WTC11 (cell line): ENCODE data around the gene FCSK. TPM values are rescaled to one million over a fixed set of nuclear protein-coding genes. Genes with fewer than 3 reads are reported as not detected.

Source experiments
- ATAC-seq: fragments of 200-7000 bp; cut with Tn5 transposase; 2 replicates; pipeline ENCODE4 v1.10.0; 2021; ENCODE audit warnings: mild to moderate bottlenecking, moderate library complexity
- CTCF ChIA-PET: fragments of 300-600 bp; sonication (Branson Sonifier 250); formaldehyde crosslinking; loops from one replicate; lab custom pipeline; 2021; ENCODE audit warnings: antibody characterized with exemption; lab: Charles Lee
- POLR2A ChIA-PET: fragments of 350-600 bp; sonication (Branson Sonifier 250); formaldehyde crosslinking; loops from one replicate; lab custom pipeline; 2021; ENCODE audit warnings: antibody characterized with exemption; lab: Charles Lee
- DNase-seq: peaks from one replicate; pipeline ENCODE4 v3.0.0; 2021; ENCODE audit warnings: low spot score
- H3K27ac Mint-ChIP-seq: 2 replicates; pipeline ENCODE4 v1.8.0; 2021; ENCODE audit warnings: mixed read lengths
- H3K27me3 Mint-ChIP-seq: 2 replicates; pipeline ENCODE4 v1.8.0; 2021; ENCODE audit warnings: low read depth, mild to moderate bottlenecking, moderate library complexity, mixed read lengths
- H3K36me3 Mint-ChIP-seq: 2 replicates; pipeline ENCODE4 v1.8.0; 2021; ENCODE audit warnings: mixed read lengths
- H3K4me1 Mint-ChIP-seq: 2 replicates; pipeline ENCODE4 v1.8.0; 2022; ENCODE audit warnings: mixed read lengths
- H3K4me3 Mint-ChIP-seq: 2 replicates; pipeline ENCODE4 v1.8.0; 2021; ENCODE audit warnings: mild to moderate bottlenecking, moderate library complexity, mixed read lengths
- H3K9me3 Mint-ChIP-seq: 2 replicates; pipeline ENCODE4 v1.8.0; 2021; ENCODE audit warnings: mixed read lengths
- AR ChIP-seq: fragments of 250-450 bp; sonication (Bioruptor Pico); IDR thresholded peaks from 2 replicates; pipeline ENCODE4 v1.9.0; 2021; ENCODE audit warnings: mild to moderate bottlenecking
- FOXJ3 ChIP-seq: sonication (generic); formaldehyde crosslinking; IDR thresholded peaks from 2 replicates; pipeline ENCODE4 v1.9.0; 2021; ENCODE audit warnings: missing genetic modification reagents, mild to moderate bottlenecking, borderline replicate concordance
- FOXP4 ChIP-seq: sonication (generic); formaldehyde crosslinking; IDR thresholded peaks from 2 replicates; pipeline ENCODE4 v1.8.0; 2022; ENCODE audit warnings: mild to moderate bottlenecking, missing genetic modification reagents
- GABPB1 ChIP-seq: sonication (generic); formaldehyde crosslinking; IDR thresholded peaks from 2 replicates; pipeline ENCODE4 v1.8.1; 2023; ENCODE audit warnings: mild to moderate bottlenecking, missing genetic modification reagents
- JUN ChIP-seq: sonication (generic); formaldehyde crosslinking; IDR thresholded peaks from 2 replicates; pipeline ENCODE4 v1.8.0; 2023; ENCODE audit warnings: mild to moderate bottlenecking, missing genetic modification reagents
- MYBL2 ChIP-seq: sonication (generic); formaldehyde crosslinking; IDR thresholded peaks from 2 replicates; pipeline ENCODE4 v1.8.1; 2023; ENCODE audit warnings: mild to moderate bottlenecking, moderate library complexity, missing genetic modification reagents
- NR1H2 ChIP-seq: sonication (generic); formaldehyde crosslinking; IDR thresholded peaks from 2 replicates; pipeline ENCODE4 v1.9.0; 2021; ENCODE audit warnings: mild to moderate bottlenecking, moderate library complexity, missing genetic modification reagents
- SOX15 ChIP-seq: fragments of 250-450 bp; sonication (Bioruptor Pico); IDR thresholded peaks from 2 replicates; pipeline ENCODE4 v1.9.0; 2021; ENCODE audit warnings: mild to moderate bottlenecking
- TEAD4 ChIP-seq: sonication (generic); formaldehyde crosslinking; IDR thresholded peaks from 2 replicates; pipeline ENCODE4 v1.8.0; 2022; ENCODE audit warnings: mild to moderate bottlenecking, missing genetic modification reagents
- ZNF317 ChIP-seq: sonication (generic); formaldehyde crosslinking; IDR thresholded peaks from 2 replicates; pipeline ENCODE4 v1.8.1; 2023; ENCODE audit warnings: low read depth, mild to moderate bottlenecking, moderate library complexity, missing genetic modification reagents, borderline replicate concordance
- ZNF423 ChIP-seq: fragments of 250-450 bp; sonication (Bioruptor Pico); IDR thresholded peaks from 2 replicates; pipeline ENCODE4 v2.1.2; 2022; ENCODE audit warnings: mild to moderate bottlenecking, moderate library complexity
- total RNA-seq: library from RNA; stranded (reverse); gene quantifications from 3 replicates; pipeline ENCODE4 v1.2.3, GENCODE V29; 2021
- TF ChIP-seq, protein P1 (sequence below): fragments of 200-600 bp; IDR thresholded peaks from 2 replicates; pipeline ENCODE4 v1.8.0; 2022; ENCODE audit warnings: antibody characterized with exemption
- TF ChIP-seq, protein P2 (sequence below): sonication (generic); formaldehyde crosslinking; IDR thresholded peaks from 2 replicates; pipeline ENCODE4 v1.8.0; 2022; ENCODE audit warnings: mild to moderate bottlenecking, missing genetic modification reagents
- TF ChIP-seq, protein P3 (sequence below): sonication (generic); formaldehyde crosslinking; IDR thresholded peaks from 2 replicates; pipeline ENCODE4 v1.8.0; 2022; ENCODE audit warnings: mild to moderate bottlenecking, missing genetic modification reagents
- TF ChIP-seq, protein P4 (sequence below): sonication (generic); formaldehyde crosslinking; IDR thresholded peaks from 2 replicates; pipeline ENCODE4 v1.8.0; 2022; ENCODE audit warnings: missing genetic modification reagents
- TF ChIP-seq, protein P5 (sequence below): sonication (generic); formaldehyde crosslinking; conservative IDR thresholded peaks from 2 replicates; pipeline ENCODE4 v1.8.1; 2022; ENCODE audit warnings: mild to moderate bottlenecking, missing genetic modification reagents

Gene FCSK
- total RNA-seq, 1 experiment from 2014 or later: 10.6 TPM

- no peak for TF ChIP-seq FOXP4 (CRISPR knock-in tag)
Measured at GRCh38 chr16:70508752-70509151, 54.4 kb downstream of the FCSK start (continued).

DNA sequence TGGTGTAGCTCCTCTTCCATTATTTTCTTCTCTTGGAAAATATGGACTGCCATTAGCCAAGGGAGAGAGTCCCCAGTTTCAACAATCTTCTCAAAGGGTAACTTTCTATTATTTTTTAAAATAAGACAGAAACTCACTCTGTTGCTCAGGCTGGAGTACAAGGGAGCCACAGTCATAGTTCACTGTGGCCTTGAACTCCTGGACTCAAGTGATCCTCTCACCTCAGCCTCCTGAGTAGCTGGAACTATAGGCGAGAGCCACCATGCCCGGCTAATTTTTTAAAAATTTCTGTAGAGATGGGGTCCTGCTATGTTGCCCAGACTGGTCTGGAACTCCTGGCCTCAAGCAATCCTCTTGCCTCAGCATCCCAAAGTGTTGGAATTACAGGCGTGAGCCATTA lies 55.8 kb downstream of the FCSK start:
- TF ChIP-seq GABPB1 (CRISPR knock-in tag) (no peak), AR (CRISPR knock-in tag) (no peak), ZNF317 (no peak)
- TF ChIP-seq, protein P1, sequence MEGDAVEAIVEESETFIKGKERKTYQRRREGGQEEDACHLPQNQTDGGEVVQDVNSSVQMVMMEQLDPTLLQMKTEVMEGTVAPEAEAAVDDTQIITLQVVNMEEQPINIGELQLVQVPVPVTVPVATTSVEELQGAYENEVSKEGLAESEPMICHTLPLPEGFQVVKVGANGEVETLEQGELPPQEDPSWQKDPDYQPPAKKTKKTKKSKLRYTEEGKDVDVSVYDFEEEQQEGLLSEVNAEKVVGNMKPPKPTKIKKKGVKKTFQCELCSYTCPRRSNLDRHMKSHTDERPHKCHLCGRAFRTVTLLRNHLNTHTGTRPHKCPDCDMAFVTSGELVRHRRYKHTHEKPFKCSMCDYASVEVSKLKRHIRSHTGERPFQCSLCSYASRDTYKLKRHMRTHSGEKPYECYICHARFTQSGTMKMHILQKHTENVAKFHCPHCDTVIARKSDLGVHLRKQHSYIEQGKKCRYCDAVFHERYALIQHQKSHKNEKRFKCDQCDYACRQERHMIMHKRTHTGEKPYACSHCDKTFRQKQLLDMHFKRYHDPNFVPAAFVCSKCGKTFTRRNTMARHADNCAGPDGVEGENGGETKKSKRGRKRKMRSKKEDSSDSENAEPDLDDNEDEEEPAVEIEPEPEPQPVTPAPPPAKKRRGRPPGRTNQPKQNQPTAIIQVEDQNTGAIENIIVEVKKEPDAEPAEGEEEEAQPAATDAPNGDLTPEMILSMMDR: no peak
- Mint-ChIP-seq H3K27ac (no peak overlapping the region), H3K36me3 (peaks cover 48% of the 10 kb centered on the region), H3K27me3 (no peaks in the 10 kb centered on the region), H3K9me3 (no peaks in the 10 kb centered on the region), H3K4me1 (no peaks in the 10 kb centered on the region), H3K4me3 (no peak overlapping the region)
- CTCF ChIA-PET: no interaction called here
- ATAC-seq (no peak), DNase-seq (no peak)
- POLR2A ChIA-PET: no interaction called here

GRCh38 chr16:70511833-70512232 lies 57.4 kb downstream of the FCSK start:
- POLR2A ChIA-PET: no interaction called here
- peaks cover 52% of the 10 kb centered on the region for H3K36me3 Mint-ChIP-seq
- H3K9me3 Mint-ChIP-seq: no peaks in the 10 kb centered on the region
- no peak for ATAC-seq
- TF ChIP-seq, protein P2, sequence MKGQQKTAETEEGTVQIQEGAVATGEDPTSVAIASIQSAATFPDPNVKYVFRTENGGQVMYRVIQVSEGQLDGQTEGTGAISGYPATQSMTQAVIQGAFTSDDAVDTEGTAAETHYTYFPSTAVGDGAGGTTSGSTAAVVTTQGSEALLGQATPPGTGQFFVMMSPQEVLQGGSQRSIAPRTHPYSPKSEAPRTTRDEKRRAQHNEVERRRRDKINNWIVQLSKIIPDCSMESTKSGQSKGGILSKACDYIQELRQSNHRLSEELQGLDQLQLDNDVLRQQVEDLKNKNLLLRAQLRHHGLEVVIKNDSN (CRISPR knock-in tag): no peak
- TF ChIP-seq ZNF423 (CRISPR knock-in tag) (no peak), JUN (CRISPR knock-in tag) (no peak), NR1H2 (no peak), MYBL2 (no peak)
- TF ChIP-seq, protein P3, sequence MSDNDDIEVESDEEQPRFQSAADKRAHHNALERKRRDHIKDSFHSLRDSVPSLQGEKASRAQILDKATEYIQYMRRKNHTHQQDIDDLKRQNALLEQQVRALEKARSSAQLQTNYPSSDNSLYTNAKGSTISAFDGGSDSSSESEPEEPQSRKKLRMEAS (CRISPR knock-in tag): no peak
- DNase-seq: no peak
- CTCF ChIA-PET: no interaction called here
- peak overlapping the region; percentile 89; the same call in 1 of the 2 replicates for H3K27ac Mint-ChIP-seq
- H3K4me1 Mint-ChIP-seq: no peaks in the 10 kb centered on the region
- no peaks in the 10 kb centered on the region for H3K27me3 Mint-ChIP-seq
- no peak overlapping the region for H3K4me3 Mint-ChIP-seq

DNA sequence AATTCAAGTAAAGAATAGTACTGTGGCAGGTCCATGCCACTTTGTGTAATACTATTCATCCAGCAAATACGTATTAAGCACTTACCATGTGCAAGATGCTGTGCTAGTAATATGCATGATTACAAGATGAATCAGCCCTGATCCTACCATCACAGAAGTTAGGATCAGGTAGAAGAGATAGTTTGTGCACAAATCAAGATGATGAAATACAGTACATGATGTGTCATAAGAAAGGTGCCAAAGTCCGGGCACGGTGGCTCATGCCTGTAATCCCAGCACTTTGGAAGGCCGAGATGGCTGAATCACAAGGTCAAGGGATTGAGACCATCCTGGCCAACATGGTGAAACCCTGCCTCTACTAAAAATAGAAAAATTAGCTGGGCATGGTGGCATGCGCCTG lies 58.1 kb downstream of the FCSK start:
- DNase-seq (no peak), ATAC-seq (no peak)
- Mint-ChIP-seq H3K27ac (no peak overlapping the region), H3K4me1 (no peaks in the 10 kb centered on the region), H3K27me3 (no peaks in the 10 kb centered on the region), H3K4me3 (no peak overlapping the region), H3K9me3 (no peaks in the 10 kb centered on the region), H3K36me3 (peaks cover 56% of the 10 kb centered on the region)
- CTCF ChIA-PET: no interaction called here
- POLR2A ChIA-PET: no interaction called here
- TF ChIP-seq, protein P4, sequence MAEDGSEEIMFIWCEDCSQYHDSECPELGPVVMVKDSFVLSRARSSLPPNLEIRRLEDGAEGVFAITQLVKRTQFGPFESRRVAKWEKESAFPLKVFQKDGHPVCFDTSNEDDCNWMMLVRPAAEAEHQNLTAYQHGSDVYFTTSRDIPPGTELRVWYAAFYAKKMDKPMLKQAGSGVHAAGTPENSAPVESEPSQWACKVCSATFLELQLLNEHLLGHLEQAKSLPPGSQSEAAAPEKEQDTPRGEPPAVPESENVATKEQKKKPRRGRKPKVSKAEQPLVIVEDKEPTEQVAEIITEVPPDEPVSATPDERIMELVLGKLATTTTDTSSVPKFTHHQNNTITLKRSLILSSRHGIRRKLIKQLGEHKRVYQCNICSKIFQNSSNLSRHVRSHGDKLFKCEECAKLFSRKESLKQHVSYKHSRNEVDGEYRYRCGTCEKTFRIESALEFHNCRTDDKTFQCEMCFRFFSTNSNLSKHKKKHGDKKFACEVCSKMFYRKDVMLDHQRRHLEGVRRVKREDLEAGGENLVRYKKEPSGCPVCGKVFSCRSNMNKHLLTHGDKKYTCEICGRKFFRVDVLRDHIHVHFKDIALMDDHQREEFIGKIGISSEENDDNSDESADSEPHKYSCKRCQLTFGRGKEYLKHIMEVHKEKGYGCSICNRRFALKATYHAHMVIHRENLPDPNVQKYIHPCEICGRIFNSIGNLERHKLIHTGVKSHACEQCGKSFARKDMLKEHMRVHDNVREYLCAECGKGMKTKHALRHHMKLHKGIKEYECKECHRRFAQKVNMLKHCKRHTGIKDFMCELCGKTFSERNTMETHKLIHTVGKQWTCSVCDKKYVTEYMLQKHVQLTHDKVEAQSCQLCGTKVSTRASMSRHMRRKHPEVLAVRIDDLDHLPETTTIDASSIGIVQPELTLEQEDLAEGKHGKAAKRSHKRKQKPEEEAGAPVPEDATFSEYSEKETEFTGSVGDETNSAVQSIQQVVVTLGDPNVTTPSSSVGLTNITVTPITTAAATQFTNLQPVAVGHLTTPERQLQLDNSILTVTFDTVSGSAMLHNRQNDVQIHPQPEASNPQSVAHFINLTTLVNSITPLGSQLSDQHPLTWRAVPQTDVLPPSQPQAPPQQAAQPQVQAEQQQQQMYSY (CRISPR knock-in tag): no peak
- no peak for TF ChIP-seq SOX15 (CRISPR knock-in tag)
- no peak for TF ChIP-seq FOXJ3
- TF ChIP-seq TEAD4: no peak
- TF ChIP-seq AR (CRISPR knock-in tag): no peak
- TF ChIP-seq, protein P5, sequence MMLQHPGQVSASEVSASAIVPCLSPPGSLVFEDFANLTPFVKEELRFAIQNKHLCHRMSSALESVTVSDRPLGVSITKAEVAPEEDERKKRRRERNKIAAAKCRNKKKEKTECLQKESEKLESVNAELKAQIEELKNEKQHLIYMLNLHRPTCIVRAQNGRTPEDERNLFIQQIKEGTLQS (CRISPR knock-in tag): no peak
